NCI-H2107 treated with DMSO at 0.1 percent for 48 hours (cell line): ENCODE measurements around the gene AFDN.

ENCODE experiments used
- DNase-seq: peaks from one replicate; lab custom pipeline; 2025; ENCODE audit not compliant: unreplicated experiment; lab: John Stamatoyannopoulos, UW

AFDN gene, protein sequence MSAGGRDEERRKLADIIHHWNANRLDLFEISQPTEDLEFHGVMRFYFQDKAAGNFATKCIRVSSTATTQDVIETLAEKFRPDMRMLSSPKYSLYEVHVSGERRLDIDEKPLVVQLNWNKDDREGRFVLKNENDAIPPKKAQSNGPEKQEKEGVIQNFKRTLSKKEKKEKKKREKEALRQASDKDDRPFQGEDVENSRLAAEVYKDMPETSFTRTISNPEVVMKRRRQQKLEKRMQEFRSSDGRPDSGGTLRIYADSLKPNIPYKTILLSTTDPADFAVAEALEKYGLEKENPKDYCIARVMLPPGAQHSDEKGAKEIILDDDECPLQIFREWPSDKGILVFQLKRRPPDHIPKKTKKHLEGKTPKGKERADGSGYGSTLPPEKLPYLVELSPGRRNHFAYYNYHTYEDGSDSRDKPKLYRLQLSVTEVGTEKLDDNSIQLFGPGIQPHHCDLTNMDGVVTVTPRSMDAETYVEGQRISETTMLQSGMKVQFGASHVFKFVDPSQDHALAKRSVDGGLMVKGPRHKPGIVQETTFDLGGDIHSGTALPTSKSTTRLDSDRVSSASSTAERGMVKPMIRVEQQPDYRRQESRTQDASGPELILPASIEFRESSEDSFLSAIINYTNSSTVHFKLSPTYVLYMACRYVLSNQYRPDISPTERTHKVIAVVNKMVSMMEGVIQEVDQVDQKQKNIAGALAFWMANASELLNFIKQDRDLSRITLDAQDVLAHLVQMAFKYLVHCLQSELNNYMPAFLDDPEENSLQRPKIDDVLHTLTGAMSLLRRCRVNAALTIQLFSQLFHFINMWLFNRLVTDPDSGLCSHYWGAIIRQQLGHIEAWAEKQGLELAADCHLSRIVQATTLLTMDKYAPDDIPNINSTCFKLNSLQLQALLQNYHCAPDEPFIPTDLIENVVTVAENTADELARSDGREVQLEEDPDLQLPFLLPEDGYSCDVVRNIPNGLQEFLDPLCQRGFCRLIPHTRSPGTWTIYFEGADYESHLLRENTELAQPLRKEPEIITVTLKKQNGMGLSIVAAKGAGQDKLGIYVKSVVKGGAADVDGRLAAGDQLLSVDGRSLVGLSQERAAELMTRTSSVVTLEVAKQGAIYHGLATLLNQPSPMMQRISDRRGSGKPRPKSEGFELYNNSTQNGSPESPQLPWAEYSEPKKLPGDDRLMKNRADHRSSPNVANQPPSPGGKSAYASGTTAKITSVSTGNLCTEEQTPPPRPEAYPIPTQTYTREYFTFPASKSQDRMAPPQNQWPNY (N-terminal part only)

DNA sequence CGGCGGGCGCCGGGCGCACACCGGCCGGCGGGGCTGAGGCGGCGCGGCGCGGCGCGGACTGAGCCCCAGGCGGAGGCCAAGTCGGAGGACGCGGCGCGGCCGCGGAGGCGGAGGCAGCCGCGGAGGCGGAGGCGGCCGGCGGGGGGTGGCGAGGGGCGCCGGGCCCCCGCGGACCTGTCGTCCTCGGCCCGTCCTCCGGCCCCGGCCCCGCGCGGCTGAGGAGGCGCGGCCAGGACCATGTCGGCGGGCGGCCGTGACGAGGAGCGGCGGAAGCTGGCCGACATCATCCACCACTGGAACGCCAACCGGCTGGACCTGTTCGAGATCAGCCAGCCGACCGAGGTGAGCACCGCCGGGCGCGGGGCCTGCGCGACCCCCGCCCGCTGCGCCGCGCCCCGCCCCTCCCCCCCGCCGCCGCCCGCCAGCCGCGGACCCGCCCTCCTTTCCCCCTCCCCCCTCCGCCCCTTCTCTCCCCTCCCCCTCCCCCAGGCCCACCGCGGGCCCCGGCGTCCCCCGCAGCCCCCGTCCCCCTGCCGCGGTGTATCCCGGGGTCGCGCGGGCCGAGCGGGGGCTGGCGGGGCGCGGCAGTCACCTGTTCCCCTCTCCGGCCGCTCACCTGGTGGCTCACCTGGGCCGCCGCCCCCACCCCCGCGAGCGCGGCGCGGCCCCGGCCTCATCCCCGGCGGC, at the start of gene AFDN:
Gene AFDN, plus strand, starts transcription at position 16 of the 687 bp plus-strand sequence. Its CDS starts 222 bp downstream, at position 238.
- no peak for DNase-seq

DNA sequence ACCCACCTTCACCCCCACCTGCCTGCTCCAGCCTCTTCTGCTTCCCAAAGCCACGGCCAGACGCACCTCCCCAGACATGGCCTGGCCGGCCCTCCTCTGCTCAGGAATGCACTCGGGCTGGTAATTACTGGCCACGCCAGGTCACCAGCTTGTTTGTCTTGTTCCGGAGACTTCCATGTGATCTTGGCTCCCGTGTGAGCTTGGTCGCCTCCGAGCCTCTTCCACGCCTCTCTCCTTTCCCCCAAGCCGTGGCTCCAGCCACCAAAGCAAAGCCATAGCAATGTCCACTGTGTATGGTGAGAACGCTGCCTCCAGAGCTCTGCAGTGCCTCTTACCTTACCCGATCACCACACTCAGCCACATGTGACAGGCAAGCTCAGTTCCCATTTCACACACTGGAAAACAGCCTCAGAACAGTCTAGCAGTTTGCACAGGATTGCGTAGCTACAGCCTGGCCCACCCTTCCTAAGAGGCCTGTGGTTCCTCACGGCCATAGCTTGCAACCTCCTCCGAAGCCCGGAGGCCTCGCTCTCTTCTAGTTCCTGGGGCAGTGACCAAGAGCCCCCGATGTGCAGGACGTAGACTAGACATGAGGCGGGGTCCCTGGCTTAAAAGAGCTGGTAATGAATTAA, 48.1 kb upstream of the AFDN start:
- no peak for DNase-seq

DNA sequence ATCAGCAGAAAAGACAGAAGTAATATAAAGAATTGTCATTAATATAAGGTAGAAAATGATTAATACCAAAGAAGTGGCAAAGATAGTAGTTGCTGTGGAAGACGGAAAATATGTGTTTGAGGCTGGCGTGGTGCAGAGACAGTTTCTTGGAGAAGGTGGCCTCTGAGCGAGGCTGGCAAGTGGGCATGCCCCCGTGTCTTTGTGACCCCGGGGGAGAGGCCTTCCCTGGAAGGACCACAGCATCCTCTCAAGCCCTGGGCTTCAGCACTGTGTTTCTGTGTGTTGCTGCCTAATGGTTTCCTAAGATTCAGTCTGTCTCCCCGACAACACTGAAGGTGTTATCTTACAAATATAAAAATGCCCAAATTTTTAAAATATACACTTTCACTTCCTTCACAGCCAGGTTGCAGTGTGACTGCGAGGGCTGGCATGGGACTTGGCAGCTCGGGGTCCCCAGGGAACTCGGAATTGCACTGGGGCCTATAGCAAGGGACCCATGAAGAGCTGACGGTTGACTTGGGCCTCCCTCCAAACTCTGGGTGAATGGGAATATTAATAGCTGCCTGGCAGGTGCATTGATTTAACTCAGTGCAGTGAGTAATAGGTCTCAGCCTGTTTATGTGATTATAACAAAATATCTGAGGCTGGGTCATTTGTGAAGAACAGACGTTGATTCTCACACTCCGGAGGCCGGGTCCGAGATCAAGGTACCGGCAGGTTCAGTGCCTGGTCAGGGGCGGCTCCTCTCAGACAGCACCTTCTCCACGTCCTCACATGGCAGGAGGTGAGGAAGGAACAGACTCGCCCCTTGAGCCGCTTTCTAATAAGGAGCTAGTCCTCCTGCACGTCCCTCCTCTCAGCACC, 47.4 kb upstream of the AFDN start:
- DNase-seq: peak; percentile 74

DNA sequence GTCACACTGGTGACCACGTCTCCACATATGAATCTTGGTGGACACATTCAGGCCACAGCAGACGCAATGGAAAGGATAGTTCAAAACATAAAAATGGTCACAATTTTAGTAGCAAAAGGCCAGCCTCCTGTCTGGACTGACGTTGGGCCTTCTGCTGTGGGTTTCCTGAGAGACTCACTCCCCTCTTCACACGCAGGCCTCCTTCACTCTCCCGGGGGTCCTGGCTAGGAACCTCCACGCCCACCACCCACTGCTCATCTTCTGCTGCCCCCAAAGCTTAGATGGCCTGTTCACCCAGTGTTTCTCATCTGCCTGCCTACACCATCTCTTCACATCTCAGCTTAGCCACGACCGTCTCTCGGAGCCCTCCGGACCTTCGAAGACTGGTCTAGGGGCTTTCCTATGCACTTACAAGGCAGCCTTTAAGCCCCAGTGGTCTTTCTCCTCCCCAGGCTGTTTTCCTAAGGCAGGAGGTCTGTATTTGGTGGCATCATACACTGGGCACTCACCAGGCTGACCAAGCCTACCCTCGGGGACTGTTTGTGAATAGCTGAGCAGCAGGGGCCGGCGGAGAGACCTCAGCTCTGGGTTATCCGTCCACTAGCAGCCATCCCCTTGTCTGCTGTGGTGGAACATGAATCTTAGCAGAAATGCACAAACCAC, 46.6 kb upstream of the AFDN start:
- no peak for DNase-seq

DNA sequence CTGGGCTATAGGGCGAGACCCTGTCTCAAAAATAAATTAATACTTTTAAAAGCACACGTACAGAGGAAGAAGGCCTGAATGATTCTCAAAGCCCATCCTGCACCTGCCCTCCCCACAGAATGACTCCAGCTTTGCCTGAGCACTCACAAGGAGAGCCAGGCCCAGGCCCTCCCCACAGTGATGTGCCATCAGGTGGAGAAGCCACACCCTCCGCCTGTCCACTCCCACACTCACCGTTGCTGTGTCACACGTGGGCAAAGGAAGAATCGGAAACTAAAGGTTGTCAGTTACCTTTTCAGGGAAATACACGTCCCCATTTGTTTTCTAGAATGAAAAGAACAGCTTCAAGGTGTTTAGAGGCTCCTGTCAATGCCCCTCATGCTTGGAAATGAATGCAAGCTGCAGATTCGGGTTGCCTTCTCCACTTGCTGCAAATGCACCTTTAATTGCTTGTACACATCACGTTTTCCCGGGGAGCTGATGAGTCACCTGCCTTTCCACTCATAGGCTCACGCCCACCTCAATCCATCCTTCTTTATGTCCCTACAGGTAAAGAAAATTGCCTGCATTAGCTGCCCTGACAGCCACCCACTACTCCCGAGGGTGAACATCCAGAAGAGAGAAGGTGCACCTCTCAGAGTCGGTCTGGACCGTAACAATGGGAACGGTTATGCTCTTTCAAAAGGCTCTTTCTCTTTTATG, 45.5 kb upstream of the AFDN start:
- DNase-seq: peak; percentile 65

DNA sequence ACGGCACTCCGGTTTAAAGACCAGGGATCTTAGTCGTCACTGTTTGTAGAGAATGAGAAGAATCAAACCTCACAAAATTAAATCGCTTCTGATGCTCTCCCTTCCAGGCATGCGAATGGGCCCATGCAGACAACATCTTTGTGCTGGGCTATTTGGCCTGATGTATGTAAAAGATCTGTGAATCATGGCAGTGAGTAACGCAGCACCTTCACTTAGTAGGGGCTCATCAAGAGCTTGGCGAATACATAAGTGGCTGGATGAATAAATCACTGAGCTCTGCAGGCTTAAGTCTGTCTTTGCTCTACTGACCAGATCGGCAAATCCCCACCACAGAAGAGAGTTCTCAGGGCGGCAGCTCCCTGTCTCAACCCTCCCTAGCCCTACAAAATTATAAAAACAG, 44.8 kb upstream of the AFDN start:
- no peak for DNase-seq

DNA sequence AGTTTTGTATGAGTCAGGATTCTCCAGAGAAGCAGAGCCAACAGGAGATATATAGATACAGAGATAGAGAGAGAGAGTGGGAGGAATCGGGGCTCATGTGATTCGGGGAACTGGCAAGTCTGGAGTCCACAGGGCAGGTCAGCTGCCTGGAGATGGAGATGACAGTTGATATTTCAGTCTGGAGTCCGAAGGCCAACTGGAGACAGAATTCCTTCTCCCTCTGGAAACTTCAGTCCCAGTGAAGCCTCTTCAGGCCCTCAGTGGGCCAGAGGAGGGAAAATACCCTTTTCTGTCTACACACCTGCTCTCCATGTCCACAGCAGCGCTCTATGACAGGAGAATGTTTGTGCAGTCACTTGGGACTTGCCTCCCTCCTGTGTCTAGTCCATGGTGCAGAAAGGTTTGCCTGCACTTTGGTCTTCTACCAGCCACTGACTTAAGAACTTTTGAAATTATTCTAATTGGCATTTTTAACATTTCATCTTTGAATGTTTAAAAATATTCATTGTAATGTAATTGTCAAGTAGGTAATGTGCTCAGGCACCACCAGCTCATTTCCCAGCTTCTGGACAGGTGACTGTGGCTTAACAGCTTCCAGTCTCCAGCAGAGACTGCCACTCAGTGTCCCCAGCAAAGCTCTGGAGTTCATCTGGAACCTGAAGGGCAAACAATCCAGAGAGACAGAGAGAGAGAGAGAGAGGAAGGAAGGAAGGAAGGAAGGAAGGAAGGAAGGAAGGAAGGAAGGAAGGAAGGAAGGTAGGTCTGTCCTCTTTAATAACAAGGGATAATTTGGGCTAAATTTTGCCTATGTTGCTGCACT, 43.8 kb upstream of the AFDN start:
- DNase-seq: no peak

DNA sequence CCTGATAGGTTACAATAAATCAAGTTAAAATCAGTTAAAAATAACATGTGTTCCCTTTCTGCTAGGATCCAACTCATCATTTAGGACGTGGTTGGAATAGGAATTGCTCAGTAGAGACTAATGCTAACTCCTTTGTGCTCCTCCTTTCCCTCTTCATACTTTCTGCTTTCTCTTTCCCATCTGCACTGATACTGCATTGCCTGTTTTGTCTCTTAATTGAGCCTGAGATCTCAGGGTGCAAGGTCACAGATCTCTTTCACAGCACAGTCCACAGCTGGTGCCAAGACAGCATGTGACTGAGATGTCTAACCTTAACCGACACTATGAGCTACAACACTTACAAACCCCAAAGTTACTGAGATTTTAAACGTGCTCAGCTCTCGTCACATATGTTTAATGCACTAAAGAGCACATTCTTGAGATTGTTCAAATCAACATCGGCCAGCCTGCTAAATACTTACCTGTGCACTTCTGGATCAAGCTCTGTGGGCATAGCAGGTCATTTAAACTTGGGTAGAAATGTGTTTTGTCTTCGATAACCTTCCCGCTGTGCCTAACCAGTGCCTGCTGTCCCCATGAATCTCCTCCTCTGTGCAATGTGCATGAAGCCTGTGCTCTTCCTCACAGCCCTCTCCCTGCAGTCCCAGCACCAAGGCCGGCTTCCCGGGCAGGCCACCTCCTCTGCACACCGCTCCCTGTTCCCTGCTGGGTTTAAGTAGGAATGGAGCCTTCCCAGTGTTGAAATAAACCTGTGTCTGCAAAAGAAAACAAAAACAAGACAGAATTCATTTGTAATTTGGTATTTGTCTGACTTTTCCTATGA, 39.6 kb upstream of the AFDN start:
- no peak for DNase-seq

DNA sequence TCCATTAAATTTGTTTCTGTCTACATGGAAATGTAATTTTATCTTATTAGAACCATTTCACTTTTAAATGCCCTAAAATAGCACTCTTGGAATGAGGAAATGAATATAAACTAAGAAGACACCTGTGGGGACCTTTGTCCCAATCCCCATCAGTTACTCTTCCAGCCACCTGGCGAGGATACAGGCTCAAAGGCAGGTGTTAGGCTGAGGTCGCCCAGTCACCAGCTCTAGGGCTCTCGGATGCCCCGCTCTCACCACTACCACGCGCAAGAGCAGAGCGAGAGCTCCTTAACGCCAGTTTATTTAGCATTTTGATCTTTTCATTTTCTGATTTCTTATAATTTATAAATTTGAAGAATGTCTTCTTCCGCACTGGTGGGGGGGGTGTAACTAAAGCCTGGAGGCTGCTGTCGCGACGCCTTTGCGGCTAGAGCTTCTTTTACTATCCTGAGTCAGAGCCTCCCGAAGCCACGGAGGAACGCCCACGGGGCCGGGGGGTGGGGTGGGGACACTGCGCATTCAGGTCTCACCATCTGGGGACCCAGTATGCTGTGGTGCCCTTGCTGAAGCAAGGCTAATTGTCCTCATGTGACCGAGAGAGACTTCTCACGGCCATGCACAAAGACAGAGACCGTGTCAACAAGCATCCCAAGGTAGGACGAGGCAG, 38.7 kb upstream of the AFDN start:
- DNase-seq: no peak

DNA sequence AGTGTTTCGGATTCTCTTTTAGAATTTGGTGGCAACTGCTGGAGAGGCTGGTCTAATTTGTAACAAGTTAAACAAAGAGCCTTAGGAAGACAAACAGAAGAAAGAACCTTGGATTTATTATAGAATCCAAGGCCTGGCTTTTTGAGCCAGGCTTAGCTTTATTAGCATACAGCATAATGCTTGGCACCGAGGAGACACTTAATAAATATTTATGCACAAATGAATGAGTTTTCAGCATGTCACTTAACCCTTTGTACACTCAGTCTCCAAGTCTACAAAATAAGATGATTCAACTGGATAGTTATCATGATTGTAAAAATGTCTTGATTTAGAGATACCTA, 38.2 kb upstream of the AFDN start:
- DNase-seq: no peak

DNA sequence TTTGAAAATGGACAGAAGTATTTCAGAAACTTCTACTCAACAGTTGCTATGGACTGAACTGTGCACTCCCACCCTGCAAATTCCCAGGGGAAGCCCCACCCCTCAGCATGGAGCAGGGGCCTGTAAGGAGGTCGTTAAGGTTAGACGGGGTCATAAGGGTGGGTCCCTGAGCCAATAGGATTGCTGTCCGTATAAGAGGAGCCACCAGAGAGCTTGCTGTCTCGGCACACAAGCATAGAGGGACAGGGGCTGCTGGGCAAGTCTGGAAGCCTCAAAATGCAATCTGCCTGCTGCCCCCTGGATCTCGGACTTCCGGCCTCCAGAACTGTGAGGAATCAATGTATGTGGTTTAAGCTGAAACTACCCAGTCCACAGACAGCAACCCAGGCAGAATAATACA, 37.4 kb upstream of the AFDN start:
- no peak for DNase-seq

DNA sequence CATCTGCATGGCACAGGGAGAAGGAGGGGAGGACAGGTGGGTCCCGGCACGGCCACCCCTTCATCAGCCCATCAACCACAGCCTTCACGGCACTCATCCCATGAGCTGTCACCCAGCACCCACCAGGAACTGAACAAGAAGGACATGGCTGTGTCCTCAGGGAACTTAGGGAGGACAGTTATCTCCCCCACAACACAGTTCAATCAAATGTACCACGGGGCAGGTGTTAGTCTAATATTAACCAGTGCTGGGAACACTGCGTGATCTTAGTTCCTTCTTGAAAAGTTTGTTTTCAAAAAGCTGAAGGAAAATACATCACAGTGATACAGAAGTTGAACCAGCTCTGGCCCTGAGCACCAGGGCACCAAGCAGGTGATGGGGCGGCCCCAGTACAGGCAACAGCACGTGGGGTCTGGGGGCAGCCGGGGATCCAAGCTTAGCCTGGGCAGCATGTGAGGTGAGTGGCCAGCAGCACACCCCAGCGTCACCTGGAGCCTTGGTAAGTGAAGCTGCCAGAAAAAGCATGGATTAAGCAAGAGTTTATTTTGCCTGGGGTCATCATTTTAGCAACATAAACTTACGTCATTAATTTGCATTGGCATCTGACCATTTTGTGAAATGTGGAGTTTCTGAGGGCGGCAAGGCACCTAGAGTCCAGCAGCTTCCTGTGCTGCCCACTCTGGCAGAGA, 35.5 kb upstream of the AFDN start:
- no peak for DNase-seq

DNA sequence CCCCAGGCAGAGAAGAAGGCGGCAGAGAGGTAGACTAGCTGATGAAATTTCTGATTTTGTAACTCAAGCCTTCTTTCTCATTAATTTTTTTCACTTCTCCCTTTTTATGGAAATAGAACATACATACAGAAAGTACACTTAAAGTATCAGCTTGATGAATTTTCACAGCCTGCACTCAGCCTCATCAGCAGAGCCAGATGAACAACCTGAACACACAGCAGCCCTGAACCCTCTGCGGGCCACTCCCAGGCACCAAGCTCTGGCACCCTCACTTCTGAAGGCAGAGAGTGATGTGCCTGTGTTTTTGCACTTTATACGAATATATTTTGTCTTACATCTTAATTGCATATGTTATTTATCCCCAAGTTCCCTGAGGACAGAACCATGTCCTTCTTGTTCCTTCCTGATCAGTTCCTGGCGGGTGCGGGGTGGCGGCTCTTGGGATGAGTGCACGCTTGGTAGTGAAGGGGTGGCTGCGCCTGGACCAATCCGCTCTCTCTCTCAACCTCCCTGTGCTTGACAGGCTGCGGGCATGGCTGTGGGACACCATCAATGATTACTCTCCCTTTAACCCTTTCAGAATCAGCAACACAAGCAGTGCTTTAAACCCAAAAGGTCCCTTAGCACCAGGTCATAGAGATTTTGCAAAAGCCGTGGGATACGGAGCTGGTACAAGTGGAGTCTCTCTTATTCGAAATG, 34.8 kb upstream of the AFDN start:
- DNase-seq: no peak

DNA sequence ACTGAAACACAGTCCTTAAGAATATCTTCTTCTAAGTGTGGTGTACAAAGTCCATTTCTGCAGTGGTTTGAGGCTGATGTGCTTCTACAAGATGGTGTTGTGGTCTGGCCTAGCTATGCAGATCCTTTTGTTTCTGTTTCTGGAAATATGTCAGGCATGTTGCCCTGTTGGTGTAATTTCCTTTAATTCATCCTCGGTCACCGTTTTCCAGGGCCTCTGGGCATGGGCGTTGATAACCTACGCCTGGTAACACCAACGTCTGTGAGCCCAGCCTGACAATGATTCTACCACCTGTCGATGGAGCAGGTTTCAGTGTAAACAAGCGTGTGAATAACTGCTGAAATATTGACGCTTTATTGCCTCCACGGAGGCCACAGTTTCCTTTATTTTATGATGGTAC, 33.3 kb upstream of the AFDN start:
- peak; percentile 14 for DNase-seq
